Measurements from ENCODE around the gene C7orf33.
"Not testable (repeated sequence)": the region's sequence is repeated elsewhere in the genome, so short reads cannot be mapped to it uniquely, and the experiment has no call there.

The C7orf33 gene, protein sequence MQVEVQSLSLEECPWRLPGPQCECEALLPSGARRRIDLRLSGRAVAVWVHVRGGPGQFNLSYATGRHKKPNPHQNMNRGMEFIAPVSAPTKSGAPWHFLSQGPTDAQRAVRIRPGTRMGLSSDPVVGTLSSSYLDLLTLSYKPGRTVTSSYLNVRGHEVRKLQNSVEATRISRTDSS

DNA sequence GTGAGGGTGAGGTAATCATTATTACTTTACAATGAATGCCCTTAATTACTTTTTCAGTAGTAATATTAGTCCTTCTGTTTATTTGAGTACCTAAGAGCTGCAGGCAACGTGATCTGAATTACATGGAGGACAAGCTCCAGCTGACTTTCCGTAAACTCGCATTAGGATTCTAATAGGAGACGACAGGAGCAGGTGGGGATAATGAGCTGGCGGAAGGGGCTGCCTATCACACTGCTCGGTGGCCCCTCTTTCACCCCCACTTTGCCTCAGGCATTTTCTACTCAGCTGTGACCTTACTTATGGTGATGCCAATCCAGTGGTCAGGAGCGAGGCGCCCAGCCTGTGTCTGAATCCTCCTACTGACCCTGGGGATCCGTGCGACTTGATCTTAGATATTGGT lies at the start of gene C7orf33:
TSS of gene C7orf33 (plus strand) at position 296 of the 400 bp plus-strand sequence. CDS start 160 bp downstream, outside the sequence.
- DNase-seq: no peak

DNA sequence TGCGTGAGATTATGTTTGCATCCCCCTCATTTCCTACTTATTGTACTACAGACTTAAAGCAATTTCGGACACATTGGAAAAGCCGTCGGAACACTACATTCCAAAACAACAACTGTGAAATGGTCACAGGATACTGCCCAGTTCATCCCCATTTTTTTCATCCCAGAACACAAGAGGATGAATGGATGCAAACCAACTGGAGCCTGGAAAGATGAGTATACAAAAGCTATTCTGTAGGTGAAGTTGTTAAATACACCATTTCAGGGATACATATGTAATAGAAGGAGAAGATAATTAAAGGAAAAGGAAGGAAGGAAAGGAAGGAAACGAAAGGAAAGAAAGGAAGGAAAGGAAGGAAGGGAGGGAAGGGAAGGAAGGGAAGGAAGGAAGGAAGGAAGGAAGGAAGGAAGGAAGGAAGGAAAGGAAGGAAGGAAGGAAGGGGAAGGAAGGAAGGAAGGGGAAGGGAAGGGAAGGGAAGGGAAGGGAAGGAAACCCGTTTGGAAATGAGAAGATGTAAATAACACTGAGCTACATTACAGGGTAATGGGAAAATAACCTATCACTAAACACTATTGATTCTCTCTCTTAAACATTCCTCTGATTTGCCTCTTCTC lies 48.6 kb upstream of the C7orf33 start:
- DNase-seq: no peak

DNA sequence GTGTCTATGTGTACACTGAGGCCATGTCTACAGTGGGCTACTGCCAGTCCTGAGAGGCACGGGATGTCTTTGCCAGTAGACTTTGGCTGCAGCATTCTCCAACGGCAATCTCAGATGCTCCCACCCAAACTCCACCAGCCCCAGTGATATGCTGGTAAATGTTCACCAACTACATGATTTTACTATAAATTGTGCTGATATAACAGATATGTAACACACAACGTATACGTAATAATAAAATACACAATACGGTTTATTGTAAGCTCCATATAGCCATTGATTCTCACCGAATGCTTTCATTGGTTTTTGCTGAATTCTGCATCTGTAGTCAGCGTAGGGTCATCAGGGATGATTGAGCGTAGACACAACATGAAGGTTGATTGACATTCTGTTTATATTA lies 47.3 kb upstream of the C7orf33 start:
- no peak for DNase-seq

GRCh38 chr7:148545172-148545571 lies 45.4 kb upstream of the C7orf33 start:
- DNase-seq: no peak

DNA sequence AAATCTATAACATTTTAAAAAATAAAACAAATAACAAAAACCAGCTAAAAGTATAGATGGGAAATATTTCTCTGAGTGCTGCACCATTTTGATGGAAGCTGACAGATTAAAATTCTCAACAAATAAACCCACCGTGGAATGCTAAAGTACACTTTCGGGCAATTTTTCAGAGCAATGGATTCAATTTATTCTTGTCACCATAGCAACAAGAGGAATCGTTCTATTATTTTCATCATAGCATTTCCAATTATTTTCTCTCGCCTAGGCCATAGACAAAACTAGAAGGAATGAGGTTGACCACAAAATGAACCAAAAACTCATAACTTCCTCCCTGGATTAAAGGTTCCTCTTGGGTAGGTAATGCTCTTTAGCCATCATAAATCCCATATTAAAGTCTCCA lies 44.6 kb upstream of the C7orf33 start:
- DNase-seq: no peak

- DNase-seq: no peak
Measured at GRCh38 chr7:148546857-148547256, 43.7 kb upstream of the C7orf33 start.

DNA sequence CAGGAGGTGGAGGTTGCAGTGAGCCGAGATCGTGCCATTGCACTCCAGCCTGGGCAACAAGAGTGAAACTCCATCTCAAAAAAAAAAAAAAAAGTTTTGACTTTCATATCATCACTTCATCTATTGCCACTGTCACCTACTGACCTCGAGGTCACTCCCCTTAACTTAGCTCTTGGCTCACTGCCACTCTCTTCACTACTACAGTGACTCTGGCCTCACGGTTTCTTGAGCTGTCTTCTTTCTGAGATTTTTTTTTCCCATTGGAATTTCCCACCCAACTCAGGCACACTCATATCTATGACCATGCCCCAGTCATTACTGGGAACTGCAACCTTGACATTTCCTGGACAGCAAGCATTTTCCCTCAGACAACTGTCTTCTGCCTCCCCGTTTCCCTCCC lies 42.6 kb upstream of the C7orf33 start:
- no peak for DNase-seq

- DNase-seq: no peak
Measured at GRCh38 chr7:148553979-148554378, 36.6 kb upstream of the C7orf33 start.

DNA sequence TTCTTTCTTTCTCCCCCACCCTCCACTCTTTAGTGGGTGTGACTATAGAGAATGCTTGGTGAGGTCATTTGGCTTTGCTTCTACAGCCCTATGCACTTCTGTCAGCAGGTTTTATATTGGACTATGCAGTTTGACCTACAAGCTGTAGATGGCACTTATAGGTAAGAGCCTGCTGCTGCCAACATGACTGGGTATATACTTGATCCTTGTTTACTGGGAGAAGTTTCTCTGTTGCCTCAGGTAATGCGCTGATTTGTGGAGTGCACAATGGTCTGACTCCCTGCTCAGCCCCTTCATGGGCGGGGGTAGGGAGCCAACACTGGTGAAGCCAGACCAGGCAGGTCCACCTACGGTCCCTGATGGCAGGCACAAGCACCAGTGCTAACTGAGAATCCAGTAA lies 33.7 kb upstream of the C7orf33 start:
- no peak for DNase-seq

- DNase-seq: no peak
Measured at GRCh38 chr7:148558914-148559313, 31.7 kb upstream of the C7orf33 start.

GRCh38 chr7:148561099-148561498 lies 29.5 kb upstream of the C7orf33 start:
- no peak for DNase-seq

DNA sequence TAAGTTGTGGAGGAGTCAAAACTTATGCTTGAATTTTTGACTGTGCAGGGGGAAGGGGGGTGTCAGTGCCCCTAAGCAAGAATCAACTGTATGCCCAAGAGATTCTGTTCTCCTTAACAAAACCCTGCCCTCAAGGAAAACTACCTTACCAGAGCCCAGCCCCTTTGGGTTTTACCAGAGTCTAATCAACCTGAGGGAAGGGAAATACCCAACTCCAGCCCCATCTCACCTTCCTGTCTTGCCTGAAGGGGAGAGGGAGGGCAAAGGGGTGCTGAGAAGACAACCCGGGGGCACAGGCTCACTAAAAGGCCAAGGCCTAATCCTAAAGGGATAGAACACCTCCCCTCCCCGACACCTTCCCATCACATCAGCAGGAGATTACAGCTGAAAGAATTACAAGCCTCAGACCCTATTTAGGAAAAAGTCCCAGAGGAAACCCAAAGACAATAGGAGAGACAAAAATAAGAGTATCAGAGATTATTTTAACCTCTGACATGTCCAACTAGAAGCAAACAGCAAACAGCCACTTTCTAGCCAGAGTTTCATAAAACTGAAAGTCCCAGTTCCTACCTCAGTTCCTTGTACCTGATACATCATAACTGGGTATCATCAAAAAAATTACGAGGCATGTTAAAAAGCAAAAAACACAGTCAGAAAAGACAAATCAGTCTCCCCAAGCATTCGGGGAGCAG lies 26.8 kb upstream of the C7orf33 start:
- no peak for DNase-seq

- not testable (repeated sequence) for DNase-seq
Measured at GRCh38 chr7:148564275-148564951, 26.2 kb upstream of the C7orf33 start.

DNA sequence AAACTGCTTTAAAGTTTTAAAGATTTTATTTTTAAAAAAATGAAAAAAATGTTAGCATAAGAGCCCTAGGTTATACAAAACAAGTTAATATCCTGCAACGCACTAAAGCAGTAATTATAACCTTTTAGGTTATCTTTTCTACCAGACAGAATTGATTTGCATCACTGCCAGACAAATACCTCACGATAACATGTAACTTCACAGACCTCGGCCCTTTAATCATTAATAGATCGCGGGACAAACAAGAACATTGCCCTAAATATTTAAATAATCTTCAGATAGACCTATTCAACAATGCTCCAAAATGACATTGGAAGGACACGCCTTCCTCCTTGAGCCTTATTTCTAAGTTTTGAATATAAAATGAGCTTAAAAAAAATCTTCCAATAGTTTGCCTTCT lies 23.8 kb upstream of the C7orf33 start:
- no peak for DNase-seq

GRCh38 chr7:148567524-148567923 lies 23.0 kb upstream of the C7orf33 start:
- DNase-seq: no peak

DNA sequence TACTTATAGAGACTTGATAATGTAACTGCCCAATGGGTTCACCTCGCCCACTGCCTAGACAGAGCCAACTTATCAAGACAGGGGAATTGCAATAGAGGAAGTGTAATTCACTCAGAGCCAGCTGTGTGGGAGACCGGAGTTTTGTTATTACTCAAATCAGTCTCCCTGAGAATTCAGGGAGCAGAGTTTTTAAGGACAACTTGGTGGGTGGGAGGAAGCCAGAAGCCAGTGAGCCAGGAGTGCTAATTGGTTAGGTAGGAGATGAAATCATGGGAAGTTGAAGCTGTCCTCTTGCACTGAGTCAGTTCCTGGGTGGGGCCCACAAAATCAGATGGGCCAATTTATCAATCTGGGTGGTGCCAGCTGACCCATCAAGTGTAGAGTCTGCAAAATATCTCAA lies 20.1 kb upstream of the C7orf33 start:
- no peak for DNase-seq

DNA sequence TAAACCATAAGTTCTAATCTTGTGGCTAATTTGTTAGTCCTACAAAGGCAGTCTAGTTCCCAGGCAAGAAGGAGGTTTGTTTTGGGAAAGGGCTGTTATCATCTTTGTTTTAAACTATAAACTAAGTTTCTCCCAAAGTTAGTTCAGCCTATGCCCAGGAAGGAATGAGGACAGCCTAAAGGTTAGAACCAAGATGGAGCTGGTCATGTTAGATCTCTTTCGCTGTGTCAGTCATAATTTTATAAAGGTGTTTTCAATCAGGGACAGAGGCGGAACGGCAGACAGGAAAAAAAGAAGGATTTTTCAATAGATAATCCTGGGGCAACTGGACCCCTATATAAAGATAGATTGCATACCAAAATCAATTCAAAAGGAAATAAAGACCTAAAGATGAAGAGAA lies 19.6 kb upstream of the C7orf33 start:
- DNase-seq: not testable (repeated sequence)

- DNase-seq: no peak
Measured at GRCh38 chr7:148571381-148571780, 19.2 kb upstream of the C7orf33 start.

DNA sequence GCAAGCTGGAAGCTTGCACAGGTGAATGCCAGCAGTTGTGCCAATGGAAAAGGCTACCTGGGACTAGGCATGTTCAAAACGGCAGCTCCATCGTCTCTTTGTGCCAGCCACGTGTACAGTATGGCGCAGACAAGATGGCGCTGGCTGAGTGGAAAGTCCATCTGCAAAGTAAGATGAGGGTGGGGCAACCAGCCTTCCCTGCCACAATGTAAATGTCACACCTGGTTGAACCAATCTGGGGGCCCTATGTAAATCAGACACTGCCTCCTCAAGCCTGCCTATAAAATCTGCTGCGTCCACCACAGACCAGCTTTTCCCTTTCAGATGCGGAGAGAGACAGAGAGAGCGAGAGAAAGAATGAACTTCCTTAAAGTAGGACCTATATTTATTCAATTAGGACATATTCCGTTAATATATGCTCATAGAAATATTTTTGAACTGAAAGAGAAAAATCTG lies 18.5 kb upstream of the C7orf33 start:
- DNase-seq: no peak

- not testable (repeated sequence) for DNase-seq
Measured at GRCh38 chr7:148573581-148573980, 17.0 kb upstream of the C7orf33 start.

DNA sequence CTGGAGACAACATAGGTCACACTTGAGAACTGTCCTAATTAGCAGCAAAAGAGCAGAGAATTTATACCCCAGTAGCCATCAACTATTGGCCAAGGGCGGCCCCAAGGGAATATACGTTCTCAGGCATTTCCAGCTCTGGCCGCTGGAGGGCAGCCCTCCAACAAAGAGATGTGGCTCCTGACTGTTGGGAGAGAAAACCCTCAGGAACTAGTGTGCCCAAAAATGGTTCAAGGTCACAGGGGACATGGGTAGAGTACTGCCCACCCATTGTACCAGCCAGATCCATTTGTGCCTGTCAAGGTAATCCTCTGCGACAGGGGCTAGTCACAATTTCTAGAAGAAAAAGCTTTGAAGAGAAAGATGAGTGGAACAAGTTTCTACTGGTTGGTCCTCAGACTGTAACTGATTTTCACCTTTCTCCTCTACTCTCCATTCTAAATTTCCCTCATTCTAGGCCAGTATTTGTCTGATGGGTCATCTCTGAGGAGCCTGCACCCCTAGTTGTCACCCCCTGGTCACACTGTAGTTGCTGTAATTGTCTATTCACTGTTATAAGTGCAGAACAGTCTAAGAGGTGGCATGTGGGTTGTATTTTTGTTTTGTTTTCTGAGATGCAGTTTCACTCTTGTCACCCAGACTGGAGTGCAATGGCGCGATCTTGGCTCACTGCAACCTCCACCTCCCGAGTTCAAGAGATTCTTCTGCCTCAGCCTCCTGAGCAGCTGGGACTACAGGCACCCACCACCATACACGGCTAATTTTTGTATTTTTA lies 14.7 kb upstream of the C7orf33 start:
- no peak for DNase-seq

DNA sequence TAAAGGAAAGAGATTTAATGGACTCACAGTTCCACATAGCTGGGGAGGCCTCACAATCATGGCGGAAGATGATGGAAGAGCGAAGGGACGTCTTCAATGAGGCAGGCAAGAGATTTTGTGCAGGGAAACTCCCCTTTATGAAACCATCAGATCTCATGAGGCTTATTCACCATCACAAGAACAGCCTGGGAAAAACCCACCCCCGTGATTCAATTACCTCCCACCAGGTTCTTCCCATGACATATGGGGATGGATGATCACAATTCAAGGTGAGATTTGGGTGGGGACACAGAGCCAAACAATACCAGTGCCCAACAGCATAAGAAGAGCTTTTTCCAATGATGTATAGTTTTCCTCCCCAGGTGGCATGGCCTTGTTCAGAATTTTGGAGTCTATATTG lies 11.2 kb upstream of the C7orf33 start:
- DNase-seq: no peak

DNA sequence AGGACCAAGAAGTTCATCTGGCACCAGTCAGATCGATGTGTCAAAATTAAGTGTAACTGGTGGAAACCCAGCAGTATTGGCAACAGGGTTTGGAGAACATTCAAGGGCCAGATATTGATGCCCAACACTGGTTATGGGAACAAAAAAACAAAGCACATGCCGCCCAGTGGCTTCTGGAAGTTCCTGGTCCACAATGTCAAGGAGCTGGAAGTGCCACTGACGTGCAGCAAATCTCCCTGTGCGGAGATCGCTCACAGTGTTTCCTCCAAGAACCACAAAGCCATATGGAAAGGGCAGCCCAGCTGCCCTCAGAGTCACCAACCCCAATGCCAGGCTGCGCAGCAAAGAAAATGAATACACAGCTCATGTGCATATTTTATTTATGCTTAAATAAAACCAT lies 10.1 kb upstream of the C7orf33 start:
- DNase-seq: no peak

Measured in cortex of kidney (tissue), 1 donor.